Sigmoid colon (tissue), 4 donors: ENCODE results near the gene LRP8.

Experiments used
- CTCF ChIP-seq, 4 experiments: fragments of 450-650 bp in 3 of 4; fragments of 200-600 bp in 1 of 4; IDR thresholded peaks; one replicate each; pipeline ENCODE4 v1.5.1; 2016 to 2019; ENCODE audit warnings: antibody characterized with exemption in 4 of 4, mild to moderate bottlenecking in 3 of 4, moderate library complexity in 2 of 4
- POLR2A ChIP-seq, 2 donors: fragments of 450-650 bp; IDR thresholded peaks; one replicate each; pipeline ENCODE4 v1.6.1; 2016; ENCODE audit warnings: antibody characterized with exemption in 2 of 2, mild to moderate bottlenecking in 2 of 2, moderate library complexity in 2 of 2
- POLR2AphosphoS5 ChIP-seq, 4 donors: sonication (generic); formaldehyde crosslinking; IDR thresholded peaks; one replicate each; pipeline ENCODE4 v1.6.1; 2017; ENCODE audit warnings: antibody characterized with exemption in 4 of 4

- TF ChIP-seq POLR2AphosphoS5 (IDR thresholded peaks at IDR 0.05) (no peak), CTCF (IDR thresholded peaks at IDR 0.05) (no peak), POLR2A (IDR thresholded peaks at IDR 0.05) (no peak)
Measured at GRCh38 chr1:53376041-53376461, 48.2 kb upstream of the LRP8 start.
